Ammon's horn (tissue), 1 donor: ENCODE results near the gene ARAP1.

Experiments used
- DNase-seq: peaks from one replicate; pipeline ENCODE4 v3.0.0-alpha.2; 2016; ENCODE audit warnings: low spot score

The ARAP1 gene

DNA sequence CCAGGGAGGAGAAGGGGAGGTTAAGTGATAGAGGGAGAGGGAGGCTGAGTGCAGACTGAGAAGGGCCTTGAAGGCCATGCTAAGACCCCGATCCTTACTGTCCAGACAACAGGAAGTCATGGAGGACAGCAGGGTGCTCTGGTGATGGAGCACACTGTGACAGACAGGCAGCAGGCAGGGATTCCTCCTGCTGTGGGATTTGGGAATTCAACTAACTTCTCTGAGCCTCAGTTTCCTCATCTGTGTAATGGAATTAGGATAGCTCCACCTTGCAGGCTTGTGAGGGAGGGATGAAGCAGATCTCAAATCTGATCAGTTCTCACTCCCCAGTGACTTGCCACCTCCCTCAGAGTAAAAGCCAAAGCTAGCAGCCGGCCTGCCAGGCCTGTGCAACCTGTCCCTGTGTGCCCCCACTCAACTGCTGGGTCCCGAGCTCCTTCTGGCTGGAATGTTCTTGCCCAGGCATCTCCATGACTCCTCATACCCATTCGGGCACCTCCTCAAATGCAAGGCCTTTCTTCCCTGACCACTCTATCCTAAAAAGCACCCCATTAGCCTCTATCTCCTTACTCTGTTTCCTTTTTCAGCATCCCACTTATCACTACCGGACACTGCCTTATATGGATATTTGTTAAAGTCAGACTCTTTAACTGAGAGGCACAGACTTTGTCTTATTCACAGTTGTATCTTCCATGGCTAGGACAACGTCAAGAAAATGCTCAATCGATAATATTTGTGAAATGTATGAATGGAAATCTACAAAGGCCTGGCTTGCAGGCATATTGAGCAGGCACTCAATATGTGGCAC is 9.5 kb downstream of the ARAP1 start:
- no peak for DNase-seq

DNA sequence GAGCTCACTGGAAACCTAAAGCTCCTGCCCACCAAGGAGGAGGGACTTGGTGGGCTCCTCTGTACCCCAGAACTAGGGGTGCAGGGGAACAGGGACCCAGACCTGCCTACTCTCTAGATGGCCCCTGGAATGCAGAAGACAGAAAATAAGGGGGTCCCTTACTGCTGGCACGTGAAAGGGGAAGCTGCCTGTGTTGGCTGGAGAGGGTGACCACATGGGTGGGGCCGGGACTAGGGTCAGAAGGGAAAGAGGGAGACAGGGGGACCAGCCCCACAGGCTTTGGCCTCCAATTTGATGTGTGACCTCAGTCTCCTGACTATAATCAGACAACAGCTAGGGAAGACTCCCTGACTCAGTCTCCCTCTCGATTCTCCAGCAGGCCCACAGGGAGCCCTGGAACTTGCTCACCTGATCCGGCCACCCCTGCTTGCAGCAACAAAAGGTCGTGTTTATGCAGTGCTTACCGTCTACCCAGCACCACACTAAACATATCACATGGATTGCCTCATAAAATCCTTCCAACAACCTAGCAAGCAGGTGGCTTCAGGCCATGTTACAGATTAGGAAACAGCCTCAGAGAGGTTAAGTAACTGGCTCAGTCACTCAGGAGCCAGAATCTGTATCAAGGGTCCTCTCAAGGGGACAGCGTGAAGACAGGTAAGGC is 10.2 kb downstream of the ARAP1 start:
- no peak for DNase-seq

DNA sequence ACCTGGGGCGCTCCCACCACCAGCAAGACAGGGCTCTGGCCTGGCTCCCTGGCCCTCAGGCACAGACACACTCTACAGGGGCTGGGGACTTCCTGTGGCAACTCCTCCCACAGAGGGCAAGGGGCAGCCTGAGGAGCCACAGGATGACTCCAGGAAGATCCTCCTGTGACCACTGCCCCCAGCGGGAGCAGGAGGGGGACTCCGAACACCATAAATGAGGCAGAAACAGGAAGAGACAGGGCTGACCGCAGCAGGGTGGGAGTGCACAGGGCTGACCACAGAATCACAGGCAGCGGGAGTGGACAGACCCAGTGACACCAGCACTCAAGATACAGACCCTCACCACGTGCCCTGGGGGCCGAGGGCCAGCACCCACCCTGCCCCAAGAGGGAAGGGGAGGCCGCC is 10.8 kb downstream of the ARAP1 start:
- peak; percentile 78 for DNase-seq

DNA sequence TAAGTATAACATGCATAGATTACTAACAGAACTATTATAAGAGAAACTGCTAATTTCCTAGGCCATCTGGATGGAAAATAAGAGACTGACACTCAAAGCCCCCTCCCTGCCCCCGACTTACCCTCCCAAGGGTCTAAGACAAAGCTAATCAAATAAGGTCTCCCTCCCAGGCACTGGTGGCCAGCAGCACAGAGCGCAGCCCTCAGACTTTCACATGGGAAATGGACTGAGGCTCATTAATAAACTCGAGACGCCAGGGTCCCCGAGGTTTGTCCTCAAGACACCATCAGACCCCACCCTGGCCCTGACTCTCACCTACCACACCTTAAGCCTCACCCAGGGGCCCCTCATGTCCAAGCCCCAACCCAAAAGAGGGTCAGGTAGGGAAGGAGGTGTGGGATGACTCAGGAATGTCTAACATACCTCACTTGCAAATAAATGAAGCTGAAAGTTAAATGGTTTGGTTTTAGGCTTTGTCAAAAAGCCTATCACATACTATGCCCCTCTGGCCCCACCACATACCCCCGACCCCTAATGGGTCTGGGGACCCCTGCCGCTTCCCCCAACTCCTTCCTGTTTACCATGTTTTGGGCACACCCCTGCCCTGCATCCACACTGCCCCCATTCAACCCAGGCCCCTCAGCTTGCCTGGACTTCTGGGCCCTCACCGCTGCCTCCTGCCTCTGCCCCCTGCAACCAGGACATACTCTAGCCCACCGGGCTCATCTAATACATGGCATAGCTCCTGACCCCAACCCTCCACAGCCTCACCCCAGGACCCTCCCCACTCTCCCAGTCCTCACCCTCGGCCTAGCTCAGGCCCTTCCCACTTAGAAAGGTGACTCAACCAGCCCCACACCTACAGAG is 11.4 kb downstream of the ARAP1 start:
- no peak for DNase-seq

DNA sequence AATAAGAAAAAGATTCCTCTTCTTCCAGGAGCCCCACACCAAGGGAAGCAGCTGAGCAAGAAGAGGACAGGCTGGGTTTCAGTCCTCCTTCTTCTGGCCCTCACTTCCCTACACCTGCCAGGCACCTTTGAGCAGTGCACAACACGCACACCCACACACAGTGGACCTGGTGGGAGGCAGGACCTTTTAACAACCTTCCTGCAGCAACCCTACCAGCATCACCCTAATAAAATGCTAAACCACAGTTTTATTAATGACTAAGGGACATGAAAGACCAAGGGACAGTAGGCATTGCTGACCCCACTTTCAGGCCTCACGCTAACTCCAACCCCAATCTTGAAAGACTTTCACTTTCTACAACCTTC is 12.2 kb downstream of the ARAP1 start:
- DNase-seq = no peak

DNA sequence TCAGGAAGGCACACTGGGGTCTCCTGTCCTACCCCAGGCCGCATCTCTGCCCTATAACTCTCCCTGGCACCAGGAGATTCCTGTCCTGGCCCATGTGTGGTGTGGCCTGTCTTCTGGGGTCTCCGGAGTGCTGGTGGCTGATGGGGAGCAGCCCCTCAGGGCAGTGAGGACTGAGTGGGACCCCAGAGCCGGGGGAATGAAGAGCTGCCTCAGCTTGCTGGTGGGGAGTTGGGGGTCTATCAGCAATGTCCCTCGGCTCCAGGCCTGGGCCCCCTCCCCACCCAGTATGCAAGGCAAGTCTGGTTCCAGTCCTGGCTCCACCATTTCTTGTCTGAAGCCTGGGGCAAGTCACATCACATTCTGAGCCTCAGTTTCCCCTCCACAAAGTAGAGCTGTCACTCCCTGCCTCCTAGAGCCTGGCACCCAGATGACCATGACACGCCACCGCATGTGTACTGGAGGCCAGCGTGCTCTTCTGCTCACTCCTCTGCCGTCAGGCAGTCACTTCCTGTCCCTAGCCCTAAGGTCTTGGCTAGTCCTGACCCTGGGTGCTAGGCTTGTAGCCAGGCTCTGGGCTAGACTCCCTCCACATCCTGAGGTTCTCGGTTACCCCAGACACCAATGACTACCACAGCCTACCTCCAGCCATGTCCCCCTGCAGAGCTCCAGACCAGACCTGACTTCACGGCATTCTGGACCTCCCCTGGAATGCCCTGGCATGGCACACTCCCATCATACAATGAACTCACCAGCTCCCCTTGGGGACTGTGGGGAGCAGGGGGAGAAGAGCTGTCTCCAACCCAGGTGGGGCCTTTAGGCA is 12.8 kb downstream of the ARAP1 start:
- DNase-seq = no peak

DNA sequence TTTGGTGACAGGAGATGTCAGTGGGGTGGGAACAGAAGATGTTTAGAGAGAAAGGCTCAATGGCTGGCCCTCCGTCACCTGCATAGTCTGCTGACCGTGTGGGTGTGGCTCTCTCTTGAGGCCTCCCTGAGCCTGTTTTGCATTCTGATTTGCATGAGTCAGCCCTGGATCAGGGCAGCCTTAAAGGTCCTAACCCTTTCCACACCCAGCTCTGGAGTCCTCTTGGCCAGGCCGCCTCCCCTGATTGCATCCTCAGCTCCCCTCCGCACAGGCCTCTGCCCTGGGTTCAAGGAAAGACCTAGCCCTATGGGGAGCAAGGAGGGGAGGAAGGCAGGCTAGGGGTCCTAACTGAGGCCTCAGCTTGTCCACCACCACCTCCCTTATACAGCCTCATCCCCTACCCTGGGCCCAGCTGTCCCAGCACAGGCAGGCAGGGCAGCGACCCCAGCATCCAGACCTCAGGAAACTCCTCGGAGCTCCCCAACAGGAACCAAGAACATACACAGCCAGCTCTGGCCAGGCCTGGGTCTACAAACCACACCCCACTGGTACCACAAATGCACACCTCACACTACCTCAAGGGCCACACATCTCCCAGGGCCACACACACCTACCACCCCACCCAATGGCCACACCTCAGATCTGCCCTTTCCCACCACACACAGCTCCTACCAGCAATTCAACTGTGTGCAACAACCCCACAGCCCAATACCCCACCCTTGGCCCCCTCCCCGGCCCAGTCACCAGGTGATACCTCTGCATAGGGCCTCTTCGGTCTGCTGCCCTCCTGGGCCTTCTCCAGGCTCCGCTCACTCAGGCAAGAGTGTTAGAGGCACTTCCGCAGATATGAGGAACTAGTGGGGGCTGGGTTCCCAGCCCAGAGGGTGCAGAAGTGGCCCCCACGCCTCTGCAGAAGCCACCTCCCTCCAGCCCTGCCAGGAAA is 13.7 kb downstream of the ARAP1 start:
- no peak for DNase-seq

DNA sequence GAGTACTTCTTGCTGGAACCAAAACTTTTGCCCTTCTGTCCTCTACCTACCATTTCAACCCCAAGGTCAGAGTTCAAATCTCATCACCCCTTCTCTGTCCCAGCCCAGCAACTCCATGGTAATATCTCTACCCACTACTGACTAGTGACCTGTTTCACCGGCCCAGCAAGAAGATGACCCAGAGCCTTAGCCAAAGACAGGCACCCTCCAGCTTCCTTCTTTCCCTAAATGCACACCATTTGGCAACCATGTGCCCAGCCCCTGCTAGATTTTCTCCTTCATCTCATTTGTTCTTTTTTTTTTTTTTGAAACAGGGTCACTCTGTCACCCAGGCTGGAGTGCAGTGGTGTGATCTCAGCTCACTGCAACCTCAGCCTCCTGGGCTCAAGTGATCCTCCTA is 14.9 kb downstream of the ARAP1 start:
- no peak for DNase-seq

DNA sequence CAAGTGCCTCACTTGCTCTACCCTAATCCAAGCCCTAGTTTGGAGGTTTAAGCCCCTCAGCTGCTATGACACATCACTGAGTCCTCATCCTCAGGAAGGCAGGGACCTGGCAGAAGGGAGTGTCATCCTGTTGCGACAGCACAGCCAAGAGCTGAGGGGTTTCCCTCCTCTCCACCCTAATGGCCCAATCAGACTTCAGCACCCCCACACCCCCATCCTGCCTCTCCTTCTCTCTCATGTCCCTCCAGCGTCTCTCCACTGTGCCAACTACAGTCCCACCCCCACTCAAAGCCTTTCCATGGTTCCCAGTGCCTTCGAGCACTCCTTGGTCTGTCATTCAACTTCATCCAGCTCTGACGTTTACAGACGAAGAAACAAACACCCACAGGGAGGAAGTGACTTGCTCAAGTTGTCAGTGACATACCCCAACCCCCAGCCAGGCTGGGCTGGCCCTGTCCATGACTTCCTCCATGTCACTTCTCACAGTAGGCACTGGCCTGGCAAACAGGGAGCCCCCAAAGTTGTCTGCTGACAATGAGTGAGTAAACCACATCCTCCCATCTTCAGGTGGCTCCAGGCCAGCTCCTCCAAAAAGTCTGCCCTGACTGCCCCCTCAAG is 15.6 kb downstream of the ARAP1 start:
- peak; percentile 73 for DNase-seq

DNA sequence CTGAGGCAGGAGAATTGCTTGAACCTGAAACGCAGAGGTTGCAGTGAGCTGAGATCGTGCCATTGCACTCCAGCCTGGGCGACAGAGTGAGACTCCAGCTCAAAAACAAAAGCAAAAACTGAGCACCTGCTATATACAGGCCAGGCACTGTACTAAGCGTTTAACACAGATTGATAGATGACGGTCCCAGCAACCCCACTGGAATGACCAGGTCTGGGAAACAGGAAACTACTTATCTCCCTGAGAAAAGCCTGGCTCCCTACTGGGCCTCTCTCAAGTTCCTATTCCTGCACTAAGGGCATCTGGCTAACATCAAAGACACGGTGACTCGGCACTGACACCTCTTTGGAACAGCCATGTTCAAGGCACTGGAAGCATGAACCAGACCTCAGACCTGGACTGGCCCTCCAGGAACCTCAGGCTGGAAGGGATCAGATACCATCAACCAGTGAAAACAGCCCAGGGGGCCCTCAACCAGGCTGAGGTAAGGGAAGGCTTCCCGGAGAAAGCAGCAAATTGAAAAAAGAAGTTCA is 16.6 kb downstream of the ARAP1 start:
- no peak for DNase-seq

DNA sequence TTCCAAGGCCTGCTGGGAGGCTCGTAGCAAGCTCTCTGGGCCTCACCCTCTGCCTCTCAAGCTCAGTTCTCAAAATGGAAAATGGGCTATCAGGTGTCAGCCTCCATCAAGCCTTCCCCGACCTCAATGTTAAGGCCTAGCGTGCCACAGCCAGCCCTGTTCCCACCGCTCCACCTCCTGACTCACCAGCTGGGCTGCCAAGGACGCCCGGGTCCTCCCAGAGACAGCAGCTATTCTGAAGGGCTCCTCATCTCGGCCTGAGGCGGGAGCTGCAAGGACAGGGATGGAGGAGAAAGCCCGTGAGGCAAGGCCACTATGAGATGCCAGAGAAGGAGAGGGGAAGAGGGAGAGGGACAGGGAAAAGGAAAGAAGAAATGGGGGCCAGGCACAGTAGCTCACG is 19.9 kb downstream of the ARAP1 start:
- DNase-seq = no peak

DNA sequence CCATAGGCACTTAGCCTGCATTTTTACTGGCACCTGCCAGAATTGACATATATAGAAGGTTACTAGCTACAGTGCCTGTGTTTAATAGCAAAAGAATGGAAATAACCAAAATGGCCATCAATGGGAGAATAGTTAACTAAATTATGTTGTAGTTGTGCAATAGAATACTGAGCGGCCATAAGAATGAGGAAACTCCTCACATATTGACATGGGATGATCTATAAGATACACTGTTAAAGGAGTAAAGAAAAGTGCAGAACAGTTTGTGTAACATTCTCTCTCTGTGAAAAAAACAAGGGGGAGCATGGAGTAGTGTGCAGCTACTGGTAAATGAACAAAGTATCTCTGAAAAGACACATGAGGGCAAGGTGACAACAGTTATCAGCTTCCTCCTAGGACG is 21.5 kb downstream of the ARAP1 start:
- no peak for DNase-seq

DNA sequence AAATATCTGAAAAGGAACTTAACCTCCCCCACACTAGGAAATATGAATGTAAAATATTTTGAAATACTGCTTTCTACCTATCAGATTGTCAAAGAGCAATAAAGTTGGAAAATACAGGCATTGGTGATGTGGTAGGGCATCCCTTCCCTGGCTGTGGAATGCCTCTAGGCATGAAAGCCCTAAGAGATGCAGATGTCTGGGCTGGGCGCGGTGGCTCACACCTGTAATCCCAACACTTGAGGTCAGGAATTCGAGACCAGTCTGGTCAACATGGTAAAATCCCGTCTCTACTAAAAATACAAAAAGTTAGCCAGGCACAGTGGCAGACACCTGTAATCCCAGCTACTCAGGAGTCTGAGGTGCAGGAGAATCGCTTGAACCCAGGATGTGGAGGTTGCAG is 22.0 kb downstream of the ARAP1 start:
- no peak for DNase-seq

DNA sequence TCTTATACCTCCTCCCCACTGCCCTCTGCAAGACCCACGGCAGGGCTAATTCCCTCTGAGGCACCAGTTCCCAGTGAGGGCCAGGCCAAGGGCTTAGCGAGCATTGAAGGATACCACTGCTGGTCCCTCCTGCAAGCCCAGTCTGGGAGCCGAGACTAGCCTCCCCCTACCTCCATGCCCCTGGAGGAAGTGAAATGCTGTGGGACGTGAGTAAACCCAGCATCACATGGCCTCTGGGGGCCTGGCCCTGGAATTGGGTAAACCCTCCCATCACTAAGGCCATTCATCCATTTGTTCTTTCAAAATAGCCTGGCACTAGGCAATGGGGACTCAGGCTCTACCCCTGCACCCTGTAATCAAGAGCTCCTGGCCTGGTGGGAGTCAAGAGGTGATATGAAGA is 24.7 kb downstream of the ARAP1 start:
- DNase-seq = no peak

DNA sequence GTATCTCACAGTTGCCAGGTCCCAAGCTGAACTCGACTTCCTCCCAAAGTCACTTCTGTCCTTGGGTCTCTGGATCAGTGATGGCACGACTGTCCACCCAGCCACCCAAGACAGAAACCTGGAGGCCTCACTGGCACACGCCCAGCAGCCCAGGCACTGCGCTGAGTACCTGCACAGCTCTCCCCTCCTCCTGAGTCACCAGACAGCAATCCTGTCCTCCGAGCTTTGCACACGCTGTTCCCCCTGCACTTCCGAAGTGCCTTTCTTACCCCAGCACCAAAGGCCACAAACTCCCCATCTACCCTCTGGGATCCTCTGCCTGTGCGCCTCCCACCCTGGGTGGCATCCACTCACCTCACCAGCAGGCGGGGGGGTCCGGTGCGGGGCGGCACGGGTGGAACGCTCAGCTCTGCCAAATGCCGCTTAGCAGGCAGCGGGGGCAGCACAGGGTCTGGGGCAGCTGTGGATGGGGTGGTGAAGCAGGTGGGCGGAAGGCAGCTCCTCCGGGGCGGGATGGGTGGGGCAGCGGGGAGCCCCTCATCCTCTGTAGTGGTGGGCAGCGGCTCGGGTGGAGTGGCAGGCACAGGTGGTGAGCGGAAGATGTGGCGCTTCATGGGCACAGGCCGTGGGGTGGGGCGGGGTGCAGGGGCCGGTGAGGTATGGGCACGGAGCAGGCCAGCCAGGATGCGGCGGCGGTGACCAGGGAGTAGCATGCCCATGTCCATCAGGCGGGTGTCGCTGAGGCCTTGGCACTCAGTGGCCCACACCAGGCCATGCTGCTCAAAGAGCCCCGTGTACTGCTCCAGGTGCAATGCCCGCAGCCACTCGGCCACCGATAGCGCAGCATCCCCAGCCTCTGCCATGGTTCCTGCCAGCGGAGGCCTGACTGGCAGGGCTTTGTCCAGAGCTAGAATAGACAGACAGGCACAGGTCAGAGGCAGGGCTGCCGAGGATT is 25.7 kb downstream of the ARAP1 start:
- no peak for DNase-seq

DNA sequence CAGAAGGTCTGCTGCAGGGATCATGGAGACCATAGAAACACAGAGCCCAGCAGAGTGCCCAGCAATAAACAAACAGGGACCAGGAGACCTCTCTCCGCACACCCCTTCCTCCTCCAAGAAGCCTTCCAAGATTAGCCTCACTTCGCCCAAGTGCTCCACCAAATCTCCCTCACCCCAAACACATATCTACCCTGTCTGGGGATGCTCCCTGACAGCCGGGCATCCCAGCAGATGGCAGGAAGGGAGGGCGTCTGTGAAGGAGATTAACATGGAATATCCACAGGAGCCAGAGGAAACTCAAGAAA is 26.5 kb downstream of the ARAP1 start:
- DNase-seq = no peak

DNA sequence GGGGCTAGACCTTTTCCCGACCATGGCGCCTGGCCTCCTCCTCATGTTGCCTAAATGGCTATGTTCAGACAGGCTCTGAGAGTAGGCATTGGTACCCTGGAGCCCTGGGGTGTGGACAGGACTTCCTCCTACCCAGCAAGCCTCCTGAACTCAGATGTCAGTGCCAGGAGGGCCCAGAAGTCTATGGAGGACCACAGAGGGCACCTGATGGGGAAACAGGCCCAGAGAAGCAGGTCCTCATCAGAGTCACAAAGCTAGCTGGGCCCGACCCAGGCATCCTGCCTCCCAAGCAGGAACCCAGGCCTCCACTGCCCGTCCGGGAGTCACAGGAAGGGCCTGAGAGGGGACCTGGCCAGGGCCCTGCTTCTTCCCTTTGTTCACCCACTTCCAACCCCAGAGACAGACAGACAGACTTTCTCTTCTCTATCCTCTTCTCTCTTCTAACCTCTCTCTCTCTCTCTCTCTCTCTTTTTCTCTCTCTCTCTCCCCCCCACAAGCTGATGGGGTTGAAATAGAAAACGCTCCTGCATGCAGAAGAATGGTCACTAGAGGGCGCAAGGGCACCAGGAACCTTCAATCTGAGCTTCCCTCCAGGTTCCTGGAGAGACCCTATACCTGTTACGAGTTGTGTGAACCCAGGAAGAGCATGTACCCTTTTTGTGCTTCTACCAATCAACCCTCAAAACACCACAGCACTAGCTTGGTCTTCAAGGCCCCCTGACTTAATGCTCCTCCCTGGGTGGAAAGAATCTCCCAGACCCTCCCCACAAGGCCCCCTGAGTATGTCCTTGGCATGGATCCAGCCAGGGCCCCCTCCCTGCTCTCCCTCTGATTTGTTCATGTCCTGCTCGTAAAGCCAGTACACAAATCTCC is 27.1 kb downstream of the ARAP1 start:
- peak; percentile 89 for DNase-seq

DNA sequence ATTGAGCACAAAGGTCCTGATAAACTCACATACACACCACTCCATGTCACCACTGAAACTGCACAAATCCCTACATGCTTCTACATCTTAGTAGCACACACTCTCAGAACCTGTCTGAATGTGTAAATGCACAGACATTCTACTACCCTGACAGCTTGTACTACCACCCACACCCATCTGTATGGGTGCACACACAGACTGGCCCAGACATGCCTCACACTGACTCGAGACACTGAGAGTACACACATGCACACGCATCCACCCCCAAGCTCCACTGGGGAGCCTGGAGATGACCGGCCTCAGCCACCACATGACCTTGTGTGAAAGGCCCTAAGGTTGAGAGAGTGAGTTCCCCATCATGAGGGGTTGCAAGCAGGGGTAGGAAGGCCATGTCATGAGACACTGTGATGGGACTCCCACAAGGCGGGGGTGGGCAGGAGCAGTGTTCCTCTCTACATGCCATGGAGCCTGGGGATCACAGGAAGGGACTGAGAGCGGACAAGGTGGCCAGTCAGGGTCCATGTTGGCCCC is 28.1 kb downstream of the ARAP1 start:
- no peak for DNase-seq
